Cortex of kidney (tissue), 1 donor: Measurements from ENCODE around the gene GBGT1.
"Not testable (repeated sequence)": the region's sequence is repeated elsewhere in the genome, so short reads cannot be mapped to it uniquely, and the experiment has no call there.

Experiments used
- DNase-seq: peaks from one replicate; lab custom pipeline; 2025; lab: John Stamatoyannopoulos, UW

GBGT1 gene

DNA sequence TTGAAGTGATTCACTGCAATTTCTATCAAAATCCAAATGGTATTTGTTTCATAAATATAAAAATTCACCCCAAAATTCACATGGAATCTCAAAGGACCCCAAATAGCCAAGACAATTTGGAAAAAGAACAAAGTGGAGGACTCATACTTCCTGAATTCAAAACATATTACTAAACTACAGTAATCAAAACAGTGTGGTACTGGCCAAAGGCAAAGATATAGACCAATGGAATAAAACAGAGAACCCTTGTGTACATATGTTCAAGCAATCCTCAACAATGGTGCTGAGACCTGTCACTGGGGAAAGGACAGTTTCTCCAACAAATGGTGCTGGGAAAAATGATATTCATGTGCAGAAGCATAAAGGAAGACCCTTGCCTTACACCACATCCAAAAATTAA lies 31.3 kb upstream of the GBGT1 start:
- DNase-seq, result no peak

DNA sequence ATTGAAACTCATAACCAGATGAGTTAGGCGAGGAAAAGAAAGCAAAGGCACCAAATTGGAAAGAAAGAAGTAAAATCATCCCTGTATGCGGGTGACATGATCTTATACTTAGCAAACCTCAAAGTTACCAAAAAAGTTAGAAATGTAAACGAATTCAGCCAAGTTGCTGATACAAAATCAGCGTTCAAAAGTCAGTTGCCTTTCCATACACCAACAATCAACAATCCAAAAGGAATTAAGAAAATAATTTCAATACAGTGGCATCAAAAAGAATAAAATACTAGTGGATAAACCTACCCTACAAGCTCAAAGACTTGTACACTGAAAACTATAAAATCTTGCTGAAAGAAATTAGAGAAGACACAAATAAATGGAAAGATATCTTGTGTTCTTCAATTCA lies 30.9 kb upstream of the GBGT1 start:
- DNase-seq, result no peak

DNA sequence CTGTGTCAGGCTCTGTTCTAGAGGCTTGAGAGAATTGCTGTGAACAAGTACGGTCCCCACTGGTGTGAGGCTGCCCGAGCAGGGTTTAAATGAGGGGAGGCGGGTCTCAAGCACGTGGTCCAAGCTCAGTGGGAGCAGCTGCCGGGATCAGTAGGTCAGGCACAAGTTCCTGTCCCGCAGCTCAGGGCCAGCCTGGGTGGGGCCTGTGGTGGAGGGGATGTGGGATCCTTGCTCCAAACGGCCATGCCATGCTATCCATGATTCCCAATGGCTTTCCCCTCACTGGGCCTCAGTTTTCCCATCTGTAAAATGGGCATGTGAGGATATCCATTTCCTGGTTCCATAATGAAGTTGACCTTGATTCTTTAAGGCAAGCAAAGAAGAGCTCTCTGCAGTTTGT lies 28.3 kb upstream of the GBGT1 start:
- no peak for DNase-seq

- no peak for DNase-seq
These were observed 26.1 kb upstream of the GBGT1 start for GRCh38 chr9:133189826-133190225.

GRCh38 chr9:133188843-133189180 lies 25.1 kb upstream of the GBGT1 start:
- DNase-seq, result no peak

- DNase-seq, result no peak
These were observed 24.5 kb upstream of the GBGT1 start for GRCh38 chr9:133188006-133188842.

DNA sequence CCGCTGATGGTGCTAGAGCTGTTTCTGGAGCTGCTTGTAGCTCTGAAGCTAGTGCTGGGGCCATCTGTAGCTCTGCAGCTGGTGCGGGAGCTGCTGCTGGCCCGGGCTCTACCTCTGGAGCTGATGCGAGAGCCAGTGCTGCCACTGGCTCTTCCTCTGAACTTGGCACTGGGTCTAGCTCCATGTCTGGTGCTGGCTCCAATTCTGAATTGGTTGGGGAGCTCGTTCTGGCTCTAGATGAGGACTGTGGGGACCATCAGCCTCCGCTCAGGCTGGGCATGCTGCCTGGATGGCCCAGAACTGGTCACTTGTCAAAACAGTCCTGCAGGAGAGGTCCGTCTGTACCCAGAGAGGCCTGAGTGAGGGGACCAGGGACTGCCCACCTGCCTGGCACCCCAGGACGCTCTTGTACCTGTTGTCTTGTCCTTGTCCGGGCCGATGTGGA lies 23.9 kb upstream of the GBGT1 start:
- no peak for DNase-seq

- no peak for DNase-seq
These were observed 23.0 kb upstream of the GBGT1 start for GRCh38 chr9:133186736-133187135.

DNA sequence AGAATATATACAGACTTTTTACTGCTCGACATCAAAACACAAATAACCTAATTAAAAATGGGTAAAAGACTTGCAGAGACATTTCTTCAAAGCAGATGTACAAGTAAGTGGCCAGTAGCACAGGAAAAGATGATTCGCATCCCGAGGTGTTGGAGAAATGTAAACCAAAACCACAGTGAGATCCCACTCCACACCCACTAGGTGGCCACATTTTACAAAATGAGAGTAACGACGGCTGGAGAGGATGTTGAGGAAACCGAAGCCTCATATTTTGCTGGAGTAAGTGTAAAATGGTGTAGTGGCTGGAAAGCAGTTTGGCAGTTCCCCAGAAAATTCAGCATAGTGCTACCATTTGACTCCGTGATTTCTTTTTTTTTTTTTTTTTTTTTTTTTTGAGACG lies 21.3 kb upstream of the GBGT1 start:
- no peak for DNase-seq

DNA sequence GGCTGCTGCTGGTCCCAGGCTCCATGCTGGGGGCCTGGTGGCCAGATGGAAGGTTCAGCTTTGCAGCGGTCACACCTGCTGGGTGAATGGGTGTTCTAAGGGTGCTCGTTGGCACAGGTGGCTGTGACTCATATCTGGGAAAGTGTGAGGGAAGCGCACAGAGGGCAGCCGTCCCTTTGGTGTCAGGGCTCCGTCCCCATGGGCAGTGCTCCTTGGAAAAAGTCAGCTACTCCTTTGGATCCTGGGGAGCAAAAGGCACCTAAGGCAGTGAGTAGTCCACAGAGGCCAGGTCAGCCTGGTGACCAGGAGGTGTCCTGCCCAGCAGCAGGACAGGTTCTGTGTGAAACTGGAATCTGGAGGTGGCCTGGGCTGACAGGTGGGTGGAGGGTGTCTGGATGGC lies 18.4 kb upstream of the GBGT1 start:
- no peak for DNase-seq

DNA sequence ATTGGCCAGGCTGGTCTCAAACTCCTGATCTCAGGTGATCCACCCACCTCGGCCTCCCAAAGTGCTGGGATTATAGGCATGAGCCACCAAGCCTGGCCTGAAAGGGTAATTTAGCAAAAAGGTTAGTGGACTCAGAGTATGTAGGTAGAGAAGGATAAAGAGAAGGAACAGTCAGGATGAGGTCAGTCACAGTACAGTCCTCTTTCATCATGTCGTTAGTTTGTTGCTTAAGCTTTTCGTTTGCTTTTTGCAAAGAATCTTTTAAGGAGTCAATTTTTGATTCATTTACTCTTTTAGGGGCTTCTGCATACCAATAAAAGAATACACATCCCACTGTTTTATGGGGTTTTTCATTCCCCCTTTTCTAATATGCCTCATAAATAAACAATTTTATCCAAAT lies 17.8 kb upstream of the GBGT1 start:
- no peak for DNase-seq

- DNase-seq, result no peak
These were observed 17.2 kb upstream of the GBGT1 start for GRCh38 chr9:133180953-133181352.

DNA sequence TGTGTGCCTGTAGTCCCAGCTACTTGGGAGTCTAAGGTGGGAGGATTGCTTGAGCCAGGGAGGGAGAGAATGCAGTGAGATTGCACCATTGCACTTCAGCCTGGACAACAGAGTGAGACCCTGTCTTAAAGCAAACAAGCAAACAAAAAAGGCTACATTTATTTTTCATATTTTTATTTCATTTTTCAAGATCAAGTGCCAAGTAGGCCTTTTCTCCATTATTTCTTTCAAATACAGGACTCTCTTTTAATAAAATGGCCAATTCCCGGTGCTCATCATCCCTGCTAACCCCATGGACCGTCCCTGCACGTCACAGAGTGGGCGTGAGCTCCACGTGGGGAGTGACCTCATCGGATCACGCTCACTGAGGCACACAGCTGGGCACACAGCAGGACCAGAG lies 9.3 kb upstream of the GBGT1 start:
- no peak for DNase-seq

DNA sequence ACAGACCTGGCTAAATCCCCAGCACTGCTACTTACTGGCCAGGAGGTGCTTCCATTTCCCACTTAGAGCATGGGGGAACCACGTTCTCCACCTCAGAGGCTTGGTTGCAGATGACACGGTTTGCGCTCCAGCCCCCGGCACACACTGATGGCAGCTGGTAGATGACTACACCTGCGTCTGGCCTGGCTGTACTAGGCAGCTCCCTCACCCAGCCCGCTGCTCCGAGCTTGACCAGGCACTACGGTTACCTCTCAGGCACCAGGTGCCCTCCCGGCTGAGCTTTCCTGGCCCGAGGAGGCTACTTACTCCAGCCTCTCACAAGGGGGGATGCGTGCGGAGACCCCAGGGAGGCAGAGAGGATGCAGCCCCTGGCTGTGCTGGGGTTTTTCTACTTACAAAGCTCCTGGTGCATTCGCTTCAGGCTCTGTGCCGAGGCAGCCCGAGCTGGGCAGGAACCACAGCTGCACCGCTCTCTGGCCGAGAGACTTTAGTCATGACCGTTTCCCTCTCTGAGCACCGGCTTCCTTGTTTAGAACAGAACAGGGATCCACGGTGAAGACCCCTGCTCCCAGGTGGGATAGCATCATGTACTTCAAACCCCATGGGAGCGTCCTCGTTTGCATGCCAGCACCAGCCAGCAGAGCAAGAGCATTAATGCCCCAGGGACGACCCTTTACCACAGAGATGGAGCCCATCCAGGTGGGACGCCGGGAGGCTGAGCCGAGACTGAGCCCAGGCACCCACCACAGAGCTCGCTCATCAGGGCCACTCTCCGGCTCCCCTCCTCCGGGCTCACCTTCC lies 7.6 kb upstream of the GBGT1 start:
- no peak for DNase-seq

- DNase-seq, result no peak
These were observed 7.0 kb upstream of the GBGT1 start for GRCh38 chr9:133170716-133171115.

DNA sequence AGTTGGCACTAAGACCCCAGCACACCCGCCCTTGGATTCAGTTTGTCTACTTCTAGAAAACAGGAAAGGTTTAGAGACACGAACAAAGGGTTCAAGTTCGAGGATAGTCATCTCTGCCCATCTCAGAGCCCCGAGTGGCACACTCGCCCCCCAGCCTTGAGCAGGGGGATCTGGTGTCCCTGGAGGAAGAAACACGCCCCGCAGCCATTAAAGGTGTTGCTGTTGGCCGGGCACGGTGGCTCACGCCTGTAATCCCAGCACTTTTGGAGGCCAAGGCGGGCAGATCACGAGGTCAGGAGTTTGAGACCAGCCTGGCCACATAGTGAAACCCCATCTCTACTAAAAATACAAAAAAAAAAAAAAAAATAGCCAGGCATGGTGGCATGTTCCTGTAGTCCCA lies 6.0 kb upstream of the GBGT1 start:
- DNase-seq, result not testable (repeated sequence)

DNA sequence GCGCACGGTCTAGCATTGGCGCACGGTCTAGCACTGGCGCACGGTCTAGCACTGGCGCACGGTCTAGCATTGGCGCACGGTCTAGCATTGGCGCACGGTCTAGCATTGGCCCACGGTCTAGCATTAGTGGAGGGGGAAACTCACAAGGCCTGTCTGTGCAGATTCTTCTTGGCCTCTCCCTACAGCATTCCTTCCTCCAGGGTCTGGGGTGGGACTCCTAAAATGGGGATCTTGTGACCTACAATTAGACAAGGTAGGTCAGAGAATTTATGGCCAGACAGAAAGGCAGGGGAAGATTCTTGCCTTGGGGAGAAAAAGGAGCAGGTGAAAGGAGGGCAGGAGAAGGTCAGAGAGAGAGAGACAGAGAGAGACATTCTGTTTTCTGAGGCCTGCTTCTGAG lies 5.4 kb upstream of the GBGT1 start:
- no peak for DNase-seq

DNA sequence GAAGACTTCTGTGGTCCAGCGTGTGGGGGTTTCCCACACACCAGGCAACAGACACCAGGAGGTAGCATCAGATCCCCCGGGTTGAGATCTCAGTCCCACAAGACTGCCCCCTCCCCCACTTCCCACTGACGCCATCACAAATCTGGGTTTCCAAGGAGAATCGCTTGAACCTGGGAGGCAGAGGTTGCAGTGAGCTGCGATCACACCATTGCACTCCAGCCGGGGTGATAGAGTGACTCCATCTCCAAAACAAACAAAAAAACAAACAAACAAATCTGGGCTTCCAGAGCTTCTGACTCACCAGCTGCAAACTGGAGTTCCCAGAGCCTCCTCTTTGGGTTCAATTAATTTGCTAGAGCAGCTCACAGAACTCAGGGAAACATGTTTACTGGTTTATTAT lies 4.7 kb upstream of the GBGT1 start:
- DNase-seq, result no peak

- no peak for DNase-seq
These were observed 4.1 kb upstream of the GBGT1 start for GRCh38 chr9:133167769-133168168.

DNA sequence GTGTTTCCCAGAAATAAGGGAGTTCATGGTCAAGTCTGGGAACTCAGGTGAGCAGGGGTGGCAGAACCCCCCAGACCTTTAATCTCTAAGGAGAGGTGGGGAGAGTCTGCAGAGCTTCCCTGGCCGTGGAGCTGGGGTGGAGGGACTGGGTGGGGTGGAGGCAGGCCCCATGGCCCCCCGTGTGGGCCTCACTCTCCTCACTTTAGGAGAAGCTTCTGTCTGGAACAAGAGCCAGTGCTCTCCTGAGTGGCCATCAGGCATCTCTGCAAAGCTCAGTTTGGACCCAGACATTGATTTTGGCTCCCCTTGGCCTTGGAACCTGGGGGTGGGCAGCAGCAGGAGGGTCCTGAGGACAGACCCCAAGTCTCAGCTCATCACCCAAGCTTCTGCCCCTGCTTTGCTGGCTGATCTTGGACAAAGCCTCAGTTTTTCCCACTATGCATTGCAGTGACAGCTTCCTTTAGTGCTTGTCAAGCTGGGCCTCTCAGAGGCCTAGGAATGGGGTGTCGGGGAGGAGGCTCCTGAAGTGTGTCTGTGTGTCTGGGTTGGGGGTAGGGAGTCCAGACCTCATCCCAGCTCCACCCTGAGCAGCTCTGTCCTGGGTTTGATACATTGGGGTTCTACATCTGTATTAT lies 3.5 kb upstream of the GBGT1 start:
- DNase-seq, result no peak

GRCh38 chr9:133166392-133166791 lies 2.7 kb upstream of the GBGT1 start:
- no peak for DNase-seq

GRCh38 chr9:133165452-133165730 lies 1.7 kb upstream of the GBGT1 start:
- DNase-seq, result no peak

DNA sequence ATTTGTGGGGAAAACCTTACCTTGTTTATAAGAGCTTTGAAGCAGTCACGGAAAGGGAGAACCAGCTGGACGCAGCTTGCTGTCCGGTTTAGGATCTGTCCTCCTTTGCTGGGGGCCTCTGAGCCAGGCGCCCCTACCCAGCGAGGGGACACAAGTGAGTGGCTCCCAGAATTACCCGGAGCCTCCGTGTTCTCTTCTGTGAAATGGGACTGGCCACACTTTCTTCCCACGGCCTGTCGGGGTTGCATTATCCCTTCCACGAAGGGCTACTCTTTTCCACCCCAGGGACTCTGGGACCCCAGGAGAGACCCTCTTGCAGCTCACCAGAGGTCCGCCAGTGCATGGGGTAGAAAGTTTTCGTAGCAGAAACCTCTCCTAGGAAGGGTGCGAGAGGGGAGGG lies 477 bp upstream of the GBGT1 start:
- DNase-seq, result no peak
